K562 (cell line): ENCODE measurements around the gene B9D2. TPM values are rescaled to one million over a fixed set of nuclear protein-coding genes. Genes with fewer than 3 reads are reported as not detected.
A peak's percentile ranks its signal among the peaks of the same experiment; 100 is the strongest.

Experiments used
- FOXO4 ChIP-seq: fragments of 450-650 bp; formaldehyde crosslinking; IDR thresholded peaks from 2 replicates; pipeline ENCODE4 v1.4.0; 2020; ENCODE audit warnings: mild to moderate bottlenecking, moderate library complexity
- PKNOX1 ChIP-seq: fragments of 450-650 bp; IDR thresholded peaks from 2 replicates; pipeline ENCODE4 v1.6.1; 2016
- STAT5B ChIP-seq: fragments of 250-450 bp; sonication (Bioruptor Pico); IDR thresholded peaks from 2 replicates; pipeline ENCODE4 v1.8.0; 2021; ENCODE audit warnings: mild to moderate bottlenecking, inconsistent platforms
- TCFL5 ChIP-seq: fragments of 250-450 bp; sonication (Bioruptor Pico); conservative IDR thresholded peaks from 2 replicates; pipeline ENCODE4 v1.6.1; 2021; ENCODE audit warnings: mild to moderate bottlenecking, moderate library complexity, matching md5 sums
- ZBTB33 ChIP-seq: sonication (generic); formaldehyde crosslinking; IDR thresholded peaks from 2 replicates; pipeline ENCODE4 v1.8.1; 2023; ENCODE audit warnings: mild to moderate bottlenecking, missing genetic modification reagents
- polyA plus RNA-seq, 8 experiments: library from polyadenylated mRNA; depleted of rRNA in 4 of 8; stranded (reverse) in 5 of 8; unstranded in 3 of 8; fragments of >200 nt; fragmentation: Nextera tagmentation in 2 of 8; fragmentation: Illumina TruSeq in 1 of 8; extraction: Ambion mirVana in 2 of 8; extraction: Trizol in 1 of 8; gene quantifications; 2 replicates each; pipeline versions ENCODE4 v1.2.1 to v1.2.3, GENCODE V29; 2011 to 2014; ENCODE audit warnings: inconsistent platforms in 1 of 8, missing spikeins in 1 of 8
- total RNA-seq, 7 experiments: library from RNA; depleted of rRNA in 6 of 7; stranded (reverse); fragments of >200 nt in 6 of 7; fragmentation: Illumina TruSeq in 2 of 7; extraction: Trizol in 2 of 7; gene quantifications; 2 replicates each; pipeline versions ENCODE4 v1.2.1 to v1.2.3, GENCODE V29; 2011 to 2021; ENCODE audit warnings: low replicate concordance in 1 of 7

The B9D2 gene
- total and polyA plus RNA-seq, 9 of the 15 experiments (the other 6 are each of a cell fraction or from before 2014, with no cell fraction given) = 0.83 to 6.9 (median 2.8) TPM

DNA sequence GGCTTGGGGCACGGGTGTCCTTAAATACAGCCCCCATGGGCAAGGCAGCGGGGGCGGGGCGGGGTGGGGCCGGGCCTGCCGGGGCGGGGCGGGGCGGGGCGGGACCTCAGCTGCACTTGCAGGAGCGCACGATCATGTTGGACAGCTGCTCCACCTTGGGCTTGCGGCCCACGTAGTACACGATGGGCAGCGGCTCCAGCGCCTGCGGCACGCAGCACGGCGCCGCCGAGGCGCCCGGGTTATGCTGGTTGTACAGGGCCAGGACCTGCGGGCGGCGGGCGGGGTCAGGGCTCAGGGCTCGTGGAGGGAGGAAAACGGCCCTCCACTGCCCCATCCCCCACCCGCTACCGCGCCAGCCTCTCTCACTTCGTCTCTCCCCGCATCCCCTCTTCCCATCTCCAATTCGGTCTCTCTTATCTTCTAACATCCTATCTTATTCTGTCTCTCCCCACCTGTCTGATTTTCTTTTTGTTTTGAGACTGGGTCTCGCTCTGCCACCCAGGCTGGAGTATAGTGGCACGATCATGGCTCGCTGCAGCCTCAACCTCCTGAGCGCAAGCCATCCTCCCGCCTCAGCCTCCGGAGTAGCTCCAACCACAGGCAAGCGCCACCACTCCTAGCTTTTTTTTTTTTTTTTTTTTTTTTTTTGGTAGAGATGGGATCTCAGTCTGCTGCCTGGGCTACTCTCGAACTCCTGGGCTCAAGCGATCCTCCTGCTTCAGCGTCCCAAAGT lies 32.8 kb downstream of the B9D2 start (continued):
- peak; percentile 94 for TF ChIP-seq ZBTB33 (CRISPR knock-in tag)
- TF ChIP-seq PKNOX1 = no peak
- TF ChIP-seq STAT5B = no peak
- no peak for TF ChIP-seq FOXO4 (CRISPR knock-in tag)
- no peak for TF ChIP-seq TCFL5 (CRISPR knock-in tag)
